DND-41 (cell line): Measurements from ENCODE around the gene PRKCA.

Source experiments
- CTCF ChIP-seq: IDR thresholded peaks from 2 replicates; pipeline ENCODE4 v1.5.1; 2012; ENCODE audit warnings: borderline replicate concordance, low read length, moderate library complexity, mild to moderate bottlenecking; ENCODE audit not compliant: poor library complexity, severe bottlenecking; ENCODE audit errors: extremely low read depth
- EZH2 ChIP-seq: IDR thresholded peaks from 3 replicates; pipeline ENCODE4 v1.6.1; 2012; ENCODE audit warnings: borderline replicate concordance, low read depth, mild to moderate bottlenecking, moderate library complexity, low read length, inconsistent platforms; ENCODE audit not compliant: severe bottlenecking

GRCh38 chr17:66748578-66748977 lies 446.2 kb downstream of the PRKCA start:
- TF ChIP-seq EZH2 (no peak), CTCF (no peak)
